HepG2 (cell line): ENCODE data around the gene TTLL13. TPM values are rescaled to one million over a fixed set of nuclear protein-coding genes. Genes with fewer than 3 reads are reported as not detected.

ENCODE experiments used
- BRCA1 ChIP-seq: sonication (generic); formaldehyde crosslinking; IDR thresholded peaks from 2 replicates; pipeline ENCODE4 v1.4.0; 2020; ENCODE audit warnings: missing genetic modification reagents
- ZBTB40 ChIP-seq, 2 experiments: fragments of 450-650 bp in 1 of 2; sonication (generic) in 1 of 2; formaldehyde crosslinking in 1 of 2; IDR thresholded peaks; 2 replicates each; pipeline versions ENCODE4 v1.6.1 to v1.8.0; 2016 to 2022; ENCODE audit warnings: antibody characterized with exemption in 1 of 2, mild to moderate bottlenecking in 1 of 2, missing genetic modification reagents in 1 of 2
- ZEB1 ChIP-seq: IDR thresholded peaks from 2 replicates; pipeline ENCODE4 v1.6.1; 2012; ENCODE audit warnings: mild to moderate bottlenecking, low read depth, inconsistent platforms; ENCODE audit not compliant: insufficient replicate concordance
- ZNF12 ChIP-seq: sonication (generic); formaldehyde crosslinking; IDR thresholded peaks from 2 replicates; pipeline ENCODE4 v1.5.0; 2020; ENCODE audit warnings: missing genetic modification reagents
- ZNF282 ChIP-seq: fragments of 450-650 bp; IDR thresholded peaks from 2 replicates; pipeline ENCODE4 v1.6.1; 2018; ENCODE audit not compliant: partially characterized antibody
- ZSCAN9 ChIP-seq: IDR thresholded peaks from 2 replicates; pipeline ENCODE4 v1.6.1; 2016; ENCODE audit warnings: borderline replicate concordance
- ZZZ3 ChIP-seq: sonication (generic); formaldehyde crosslinking; IDR thresholded peaks from 2 replicates; pipeline ENCODE4 v1.4.0; 2020; ENCODE audit warnings: missing genetic modification reagents, mild to moderate bottlenecking, borderline replicate concordance
- polyA plus RNA-seq, 8 experiments: library from polyadenylated mRNA; depleted of rRNA in 3 of 8; stranded (reverse) in 7 of 8; unstranded in 1 of 8; fragments of >200 nt; fragmentation: Illumina TruSeq in 4 of 8; extraction: Trizol in 4 of 8; gene quantifications; 2 replicates each; pipeline versions ENCODE4 v1.2.1 to v1.2.3, GENCODE V29; 2011 to 2016; ENCODE audit warnings: low read depth in 4 of 8, missing spikeins in 1 of 8, mixed read lengths in 1 of 8; ENCODE audit not compliant: insufficient read depth in 1 of 8
- total RNA-seq, 5 experiments: library from RNA; depleted of rRNA; stranded (reverse); fragments of >200 nt; fragmentation: Illumina TruSeq; extraction: Trizol; gene quantifications; 2 replicates each; pipeline ENCODE4 v1.2.3, GENCODE V29; 2016; ENCODE audit warnings: low read depth in 1 of 5
- TF ChIP-seq, protein P1 (sequence below): sonication (generic); formaldehyde crosslinking; IDR thresholded peaks from 2 replicates; pipeline ENCODE4 v1.8.1; 2023; ENCODE audit warnings: mild to moderate bottlenecking, missing genetic modification reagents
- TF ChIP-seq, protein P2 (sequence below): IDR thresholded peaks from 2 replicates; pipeline ENCODE4 v1.6.1; 2016
- TF ChIP-seq, protein P3 (sequence below): IDR thresholded peaks from 2 replicates; pipeline ENCODE4 v1.6.1; 2016; ENCODE audit warnings: control low read depth
- TF ChIP-seq, protein P4 (sequence below): sonication (generic); formaldehyde crosslinking; IDR thresholded peaks from 2 replicates; pipeline ENCODE4 v1.4.0; 2020; ENCODE audit warnings: low read depth, missing genetic modification reagents

The TTLL13 gene
- total and polyA plus RNA-seq, 2 of the 13 experiments (the other 11 are each of a cell fraction or from before 2014, with no cell fraction given), result 0.07 to 0.29 TPM

DNA sequence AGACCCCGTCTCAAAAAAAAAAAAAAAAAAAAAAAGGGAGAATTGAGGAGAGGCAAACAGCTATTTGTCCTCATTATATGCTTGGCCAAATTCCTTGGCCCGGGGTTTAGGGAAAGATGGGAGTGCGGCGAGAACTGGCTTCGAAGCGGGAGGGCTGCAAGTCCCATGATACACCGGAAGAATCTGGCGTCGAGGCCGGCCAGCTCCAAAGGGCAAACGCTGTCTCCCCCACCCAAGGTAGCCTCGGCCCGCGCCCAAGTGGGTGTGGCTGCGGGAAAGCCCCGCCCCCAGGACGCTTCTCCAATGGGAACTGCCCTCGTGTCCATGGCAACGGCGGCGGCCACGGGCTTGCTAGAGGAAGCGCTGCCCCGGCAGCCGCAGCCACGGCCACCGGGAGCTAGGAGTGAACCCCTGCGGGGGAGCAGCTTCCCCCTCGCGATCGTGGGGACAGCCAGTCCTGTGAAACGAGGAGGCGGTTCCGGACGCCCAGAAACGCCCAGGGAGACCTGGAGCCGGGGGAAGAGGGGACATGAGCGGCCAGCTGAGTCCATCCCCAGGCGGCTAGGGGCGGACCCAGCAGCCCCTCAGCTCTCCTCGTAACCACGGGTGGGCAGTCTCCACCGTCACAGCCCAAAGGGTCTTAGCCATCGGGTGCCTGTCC lies at the start of gene TTLL13 (continued):
- TF ChIP-seq, protein P1, sequence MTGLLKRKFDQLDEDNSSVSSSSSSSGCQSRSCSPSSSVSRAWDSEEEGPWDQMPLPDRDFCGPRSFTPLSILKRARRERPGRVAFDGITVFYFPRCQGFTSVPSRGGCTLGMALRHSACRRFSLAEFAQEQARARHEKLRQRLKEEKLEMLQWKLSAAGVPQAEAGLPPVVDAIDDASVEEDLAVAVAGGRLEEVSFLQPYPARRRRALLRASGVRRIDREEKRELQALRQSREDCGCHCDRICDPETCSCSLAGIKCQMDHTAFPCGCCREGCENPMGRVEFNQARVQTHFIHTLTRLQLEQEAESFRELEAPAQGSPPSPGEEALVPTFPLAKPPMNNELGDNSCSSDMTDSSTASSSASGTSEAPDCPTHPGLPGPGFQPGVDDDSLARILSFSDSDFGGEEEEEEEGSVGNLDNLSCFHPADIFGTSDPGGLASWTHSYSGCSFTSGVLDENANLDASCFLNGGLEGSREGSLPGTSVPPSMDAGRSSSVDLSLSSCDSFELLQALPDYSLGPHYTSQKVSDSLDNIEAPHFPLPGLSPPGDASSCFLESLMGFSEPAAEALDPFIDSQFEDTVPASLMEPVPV, result no peak; the same call in 1 of the 2 replicates
- TF ChIP-seq, protein P2, sequence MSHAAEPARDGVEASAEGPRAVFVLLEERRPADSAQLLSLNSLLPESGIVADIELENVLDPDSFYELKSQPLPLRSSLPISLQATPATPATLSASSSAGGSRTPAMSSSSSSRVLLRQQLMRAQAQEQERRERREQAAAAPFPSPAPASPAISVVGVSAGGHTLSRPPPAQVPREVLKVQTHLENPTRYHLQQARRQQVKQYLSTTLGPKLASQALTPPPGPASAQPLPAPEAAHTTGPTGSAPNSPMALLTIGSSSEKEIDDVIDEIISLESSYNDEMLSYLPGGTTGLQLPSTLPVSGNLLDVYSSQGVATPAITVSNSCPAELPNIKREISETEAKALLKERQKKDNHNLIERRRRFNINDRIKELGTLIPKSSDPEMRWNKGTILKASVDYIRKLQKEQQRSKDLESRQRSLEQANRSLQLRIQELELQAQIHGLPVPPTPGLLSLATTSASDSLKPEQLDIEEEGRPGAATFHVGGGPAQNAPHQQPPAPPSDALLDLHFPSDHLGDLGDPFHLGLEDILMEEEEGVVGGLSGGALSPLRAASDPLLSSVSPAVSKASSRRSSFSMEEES (CRISPR knock-in tag), result peak; percentile 82
- TF ChIP-seq ZZZ3 (CRISPR knock-in tag) (no peak), BRCA1 (CRISPR knock-in tag) (no peak; the same call in 1 of the 2 replicates), ZNF282 (no peak), ZSCAN9 (CRISPR knock-in tag) (no peak), ZNF12 (CRISPR knock-in tag) (no peak), ZEB1 (no peak), ZBTB40 (IDR thresholded peaks at IDR 0.05) (no peak), ZBTB40 (CRISPR knock-in tag; IDR thresholded peaks at IDR 0.05) (peak; percentile 44; the same call in 1 of the 2 replicates)
- TF ChIP-seq, protein P3, sequence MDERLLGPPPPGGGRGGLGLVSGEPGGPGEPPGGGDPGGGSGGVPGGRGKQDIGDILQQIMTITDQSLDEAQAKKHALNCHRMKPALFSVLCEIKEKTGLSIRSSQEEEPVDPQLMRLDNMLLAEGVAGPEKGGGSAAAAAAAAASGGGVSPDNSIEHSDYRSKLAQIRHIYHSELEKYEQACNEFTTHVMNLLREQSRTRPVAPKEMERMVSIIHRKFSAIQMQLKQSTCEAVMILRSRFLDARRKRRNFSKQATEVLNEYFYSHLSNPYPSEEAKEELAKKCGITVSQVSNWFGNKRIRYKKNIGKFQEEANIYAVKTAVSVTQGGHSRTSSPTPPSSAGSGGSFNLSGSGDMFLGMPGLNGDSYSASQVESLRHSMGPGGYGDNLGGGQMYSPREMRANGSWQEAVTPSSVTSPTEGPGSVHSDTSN (CRISPR knock-in tag), result no peak
- TF ChIP-seq, protein P4, sequence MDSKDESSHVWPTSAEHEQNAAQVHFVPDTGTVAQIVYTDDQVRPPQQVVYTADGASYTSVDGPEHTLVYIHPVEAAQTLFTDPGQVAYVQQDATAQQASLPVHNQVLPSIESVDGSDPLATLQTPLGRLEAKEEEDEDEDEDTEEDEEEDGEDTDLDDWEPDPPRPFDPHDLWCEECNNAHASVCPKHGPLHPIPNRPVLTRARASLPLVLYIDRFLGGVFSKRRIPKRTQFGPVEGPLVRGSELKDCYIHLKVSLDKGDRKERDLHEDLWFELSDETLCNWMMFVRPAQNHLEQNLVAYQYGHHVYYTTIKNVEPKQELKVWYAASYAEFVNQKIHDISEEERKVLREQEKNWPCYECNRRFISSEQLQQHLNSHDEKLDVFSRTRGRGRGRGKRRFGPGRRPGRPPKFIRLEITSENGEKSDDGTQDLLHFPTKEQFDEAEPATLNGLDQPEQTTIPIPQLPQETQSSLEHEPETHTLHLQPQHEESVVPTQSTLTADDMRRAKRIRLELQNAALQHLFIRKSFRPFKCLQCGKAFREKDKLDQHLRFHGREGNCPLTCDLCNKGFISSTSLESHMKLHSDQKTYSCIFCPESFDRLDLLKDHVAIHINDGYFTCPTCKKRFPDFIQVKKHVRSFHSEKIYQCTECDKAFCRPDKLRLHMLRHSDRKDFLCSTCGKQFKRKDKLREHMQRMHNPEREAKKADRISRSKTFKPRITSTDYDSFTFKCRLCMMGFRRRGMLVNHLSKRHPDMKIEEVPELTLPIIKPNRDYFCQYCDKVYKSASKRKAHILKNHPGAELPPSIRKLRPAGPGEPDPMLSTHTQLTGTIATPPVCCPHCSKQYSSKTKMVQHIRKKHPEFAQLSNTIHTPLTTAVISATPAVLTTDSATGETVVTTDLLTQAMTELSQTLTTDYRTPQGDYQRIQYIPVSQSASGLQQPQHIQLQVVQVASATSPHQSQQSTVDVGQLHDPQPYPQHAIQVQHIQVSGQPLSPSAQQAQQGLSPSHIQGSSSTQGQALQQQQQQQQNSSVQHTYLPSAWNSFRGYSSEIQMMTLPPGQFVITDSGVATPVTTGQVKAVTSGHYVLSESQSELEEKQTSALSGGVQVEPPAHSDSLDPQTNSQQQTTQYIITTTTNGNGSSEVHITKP, result peak; percentile 93
